Thyroid gland (tissue), 4 donors: Measurements from ENCODE around the gene ZDHHC22.

Experiments used
- POLR2A ChIP-seq, 2 donors: fragments of 450-650 bp; IDR thresholded peaks; one replicate each; pipeline ENCODE4 v1.6.1; 2017; ENCODE audit warnings: antibody characterized with exemption in 2 of 2, mild to moderate bottlenecking in 2 of 2, moderate library complexity in 1 of 2
- TF ChIP-seq, protein P1 (sequence below), 6 experiments: fragments of 200-600 bp in 3 of 6; fragments of 450-650 bp in 3 of 6; sonication (generic) in 3 of 6; IDR thresholded peaks; one replicate each; pipeline ENCODE4 v1.5.1; 2016 to 2019; ENCODE audit warnings: antibody characterized with exemption in 6 of 6, mild to moderate bottlenecking in 2 of 6, inconsistent platforms in 1 of 6, moderate library complexity in 1 of 6

DNA sequence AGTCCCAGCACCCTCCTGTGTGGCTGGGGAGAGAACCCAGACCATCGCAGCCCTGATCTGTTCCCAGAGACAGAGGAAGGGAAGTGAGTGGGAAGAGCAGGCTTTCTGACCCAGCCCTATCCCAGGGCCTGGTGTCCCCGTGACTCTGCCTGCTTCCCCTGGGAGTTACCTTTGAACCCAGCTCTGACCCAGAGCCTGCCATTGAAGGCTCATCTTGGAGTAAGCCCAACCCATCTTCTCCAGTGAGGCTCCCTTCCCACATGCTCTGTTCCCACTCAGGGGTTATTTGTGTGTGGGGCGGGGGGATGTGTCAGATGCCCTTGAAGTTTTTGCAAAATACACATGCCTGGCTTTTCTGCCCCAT is 46.0 kb upstream of the ZDHHC22 start:
- TF ChIP-seq, protein P1, sequence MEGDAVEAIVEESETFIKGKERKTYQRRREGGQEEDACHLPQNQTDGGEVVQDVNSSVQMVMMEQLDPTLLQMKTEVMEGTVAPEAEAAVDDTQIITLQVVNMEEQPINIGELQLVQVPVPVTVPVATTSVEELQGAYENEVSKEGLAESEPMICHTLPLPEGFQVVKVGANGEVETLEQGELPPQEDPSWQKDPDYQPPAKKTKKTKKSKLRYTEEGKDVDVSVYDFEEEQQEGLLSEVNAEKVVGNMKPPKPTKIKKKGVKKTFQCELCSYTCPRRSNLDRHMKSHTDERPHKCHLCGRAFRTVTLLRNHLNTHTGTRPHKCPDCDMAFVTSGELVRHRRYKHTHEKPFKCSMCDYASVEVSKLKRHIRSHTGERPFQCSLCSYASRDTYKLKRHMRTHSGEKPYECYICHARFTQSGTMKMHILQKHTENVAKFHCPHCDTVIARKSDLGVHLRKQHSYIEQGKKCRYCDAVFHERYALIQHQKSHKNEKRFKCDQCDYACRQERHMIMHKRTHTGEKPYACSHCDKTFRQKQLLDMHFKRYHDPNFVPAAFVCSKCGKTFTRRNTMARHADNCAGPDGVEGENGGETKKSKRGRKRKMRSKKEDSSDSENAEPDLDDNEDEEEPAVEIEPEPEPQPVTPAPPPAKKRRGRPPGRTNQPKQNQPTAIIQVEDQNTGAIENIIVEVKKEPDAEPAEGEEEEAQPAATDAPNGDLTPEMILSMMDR (IDR thresholded peaks at IDR 0.05): no peak
- no peak for TF ChIP-seq POLR2A (IDR thresholded peaks at IDR 0.05)
